Thymus (tissue), 11 donors: ENCODE measurements around the gene EVI5. TPM values are rescaled to one million over a fixed set of nuclear protein-coding genes. Genes with fewer than 3 reads are reported as not detected.
A peak's percentile ranks its signal among the peaks of the same experiment; 100 is the strongest.
"Not testable (repeated sequence)": the region's sequence is repeated elsewhere in the genome, so short reads cannot be mapped to it uniquely, and the experiment has no call there.

Experiments
- DNase-seq, 9 donors: peaks; one replicate each; pipeline ENCODE4 v3.0.0-alpha.2; 2013; ENCODE audit warnings: low spot score in 9 of 9, low read depth in 6 of 9, missing footprints in 1 of 9
- H3K27ac ChIP-seq, 2 donors: one replicate each; pipeline ENCODE4 v1.5.1; 2013; ENCODE audit warnings: control low read depth in 1 of 2, low read depth in 1 of 2, low read length in 1 of 2, mild to moderate bottlenecking in 1 of 2, moderate library complexity in 1 of 2
- H3K27me3 ChIP-seq, 2 donors: one replicate each; pipeline ENCODE4 v1.5.1; 2013; ENCODE audit warnings: low read length in 1 of 2; ENCODE audit not compliant: control insufficient read depth in 2 of 2, insufficient read depth in 1 of 2
- H3K36me3 ChIP-seq, 2 donors: one replicate each; pipeline ENCODE4 v1.5.1; 2013; ENCODE audit warnings: low read length in 1 of 2, mild to moderate bottlenecking in 1 of 2, moderate library complexity in 1 of 2; ENCODE audit not compliant: control insufficient read depth in 2 of 2, insufficient read depth in 2 of 2
- H3K4me1 ChIP-seq, 2 donors: one replicate each; pipeline ENCODE4 v1.5.1; 2013; ENCODE audit warnings: low read length in 2 of 2; ENCODE audit not compliant: control insufficient read depth in 2 of 2, insufficient read depth in 2 of 2
- H3K4me3 ChIP-seq, 2 donors: one replicate each; pipeline ENCODE4 v1.5.1; 2013; ENCODE audit warnings: low read length in 2 of 2, control low read depth in 1 of 2, mild to moderate bottlenecking in 1 of 2
- H3K9me3 ChIP-seq, 2 donors: one replicate each; pipeline ENCODE4 v1.5.1; 2013; ENCODE audit warnings: low read length in 1 of 2, mild to moderate bottlenecking in 1 of 2; ENCODE audit not compliant: control insufficient read depth in 2 of 2, insufficient read depth in 1 of 2
- WGBS: extraction: QIAGEN DNeasy Blood & Tissue Kit; methylation state at CpG from one replicate; pipeline ENCODE4 v1.1.7; 2013; 5-methylcytosine and 5-hydroxymethylcytosine counted together
- polyA plus RNA-seq: library from polyadenylated mRNA; stranded (reverse); fragments of 200-250 nt; gene quantifications from one replicate; pipeline ENCODE4 v1.2.3, GENCODE V29; 2013
- total RNA-seq: library from RNA; stranded (reverse); fragments of 120-200 nt; gene quantifications from one replicate; pipeline ENCODE4 v1.2.4, GENCODE V29; 2013
- donor health status: healthy.

Gene EVI5
- total and polyA plus RNA-seq, 2 donors, result 2.8 to 7.1 TPM

DNA sequence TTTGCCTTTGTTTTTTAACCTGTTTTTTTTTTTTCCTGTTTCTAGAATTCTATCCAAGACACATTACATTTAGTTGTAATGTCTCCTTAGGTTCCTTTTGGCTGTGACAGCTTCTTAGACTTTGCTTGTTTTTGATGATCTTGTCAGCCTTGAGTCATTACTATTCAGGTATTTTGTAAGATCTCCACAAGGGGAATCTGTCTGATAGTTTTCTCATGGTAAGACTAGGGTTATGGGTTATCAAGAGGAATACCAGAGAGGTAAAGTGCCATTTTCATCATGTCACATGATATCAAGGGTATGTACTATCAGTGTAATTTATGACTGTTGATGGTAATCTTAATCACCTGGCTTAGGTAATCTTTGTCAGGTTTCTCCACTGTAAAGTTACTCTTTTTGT, 199.1 kb downstream of the EVI5 start:
- no peaks in the 10 kb centered on the region for H3K36me3 ChIP-seq
- no peak for DNase-seq
- no peaks in the 10 kb centered on the region for H3K4me1 ChIP-seq
- H3K4me3 ChIP-seq, result no peak overlapping the region
- H3K9me3 ChIP-seq, result peaks cover 0 to 12% of the 10 kb centered on the region in 2 donors
- no peak overlapping the region for H3K27ac ChIP-seq
- no peaks in the 10 kb centered on the region for H3K27me3 ChIP-seq

DNA sequence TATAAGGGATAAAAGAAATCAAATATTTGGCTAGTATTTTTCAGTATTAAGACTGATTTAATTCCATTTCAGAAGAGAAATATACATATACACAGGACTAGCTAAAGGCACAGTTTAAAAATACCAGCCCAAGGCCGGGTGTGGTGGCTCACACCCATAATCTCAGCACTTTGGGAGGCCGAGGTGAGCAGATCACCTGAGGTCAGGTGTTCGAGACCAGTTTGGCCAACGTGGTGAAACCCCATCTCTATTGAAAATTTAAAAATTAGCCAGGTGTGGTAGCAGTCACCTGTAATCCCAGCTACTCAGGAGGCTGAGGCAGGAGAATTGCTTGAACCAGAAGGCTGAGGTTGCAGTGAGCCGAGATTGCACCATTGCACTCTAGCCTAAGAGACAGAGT, 200.1 kb downstream of the EVI5 start:
- DNase-seq, H3K4me1 ChIP-seq, H3K27me3 ChIP-seq, H3K27ac ChIP-seq, H3K4me3 ChIP-seq, H3K36me3 ChIP-seq: not testable (repeated sequence)
- H3K9me3 ChIP-seq, result peaks cover 0 to 10% of the 10 kb centered on the region in 2 donors
- 98% methylated on average over 5 of the region's 5 CpGs for WGBS

DNA sequence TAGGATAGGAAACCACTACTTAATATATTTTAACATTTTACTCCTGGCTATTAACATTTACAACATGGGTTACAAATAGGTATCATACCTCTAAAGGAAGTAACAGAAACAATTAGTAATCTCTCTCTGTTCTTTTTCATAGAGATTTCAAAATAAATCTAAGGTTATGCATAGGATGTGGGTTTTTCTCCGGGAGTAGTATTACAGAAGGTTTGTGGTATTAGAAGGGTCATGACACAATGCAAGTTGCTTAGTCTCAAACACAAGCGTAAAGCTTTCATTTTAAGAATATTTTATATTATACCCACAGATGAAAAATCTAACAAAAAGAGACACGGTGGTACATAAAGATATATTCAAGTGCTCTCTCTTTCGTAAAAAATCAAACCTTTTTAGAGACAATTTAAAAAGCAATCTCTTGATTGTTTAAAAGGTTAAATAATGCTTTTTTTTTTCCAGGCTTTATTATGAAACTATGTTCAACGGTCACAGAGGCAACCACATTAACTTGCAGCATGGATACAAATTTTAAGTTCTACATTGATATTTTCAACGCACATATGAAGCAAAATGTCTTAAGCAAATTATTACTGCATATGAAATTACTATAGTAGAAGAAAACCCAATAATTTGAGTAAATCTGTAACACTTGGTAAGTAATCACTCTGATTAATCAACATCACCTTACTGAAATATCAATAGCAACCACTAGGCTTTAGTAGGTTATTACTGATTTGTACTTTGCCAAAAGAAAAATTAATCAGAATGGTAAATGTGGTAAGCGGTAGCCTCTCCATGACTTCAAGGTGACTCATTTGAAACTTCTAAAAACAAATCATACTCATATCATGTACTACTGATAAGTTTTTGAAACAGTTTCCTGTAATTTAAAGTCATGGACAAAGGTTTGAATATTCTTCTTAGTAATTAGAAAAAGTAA, 200.8 kb downstream of the EVI5 start:
- H3K4me1 ChIP-seq, result no peaks in the 10 kb centered on the region
- DNase-seq, result peak in 5 of 9 donors; percentile 5 to 74 (median 25)
- H3K9me3 ChIP-seq, result peaks cover 0 to 3% of the 10 kb centered on the region in 2 donors
- no peak overlapping the region for H3K4me3 ChIP-seq
- H3K36me3 ChIP-seq, result no peaks in the 10 kb centered on the region
- peak overlapping the region in 1 of 2 donors; percentile 19 for H3K27ac ChIP-seq
- H3K27me3 ChIP-seq, result no peaks in the 10 kb centered on the region
- whole genome bisulfite sequencing, result 36% methylated on average over 7 of the region's 7 CpGs

DNA sequence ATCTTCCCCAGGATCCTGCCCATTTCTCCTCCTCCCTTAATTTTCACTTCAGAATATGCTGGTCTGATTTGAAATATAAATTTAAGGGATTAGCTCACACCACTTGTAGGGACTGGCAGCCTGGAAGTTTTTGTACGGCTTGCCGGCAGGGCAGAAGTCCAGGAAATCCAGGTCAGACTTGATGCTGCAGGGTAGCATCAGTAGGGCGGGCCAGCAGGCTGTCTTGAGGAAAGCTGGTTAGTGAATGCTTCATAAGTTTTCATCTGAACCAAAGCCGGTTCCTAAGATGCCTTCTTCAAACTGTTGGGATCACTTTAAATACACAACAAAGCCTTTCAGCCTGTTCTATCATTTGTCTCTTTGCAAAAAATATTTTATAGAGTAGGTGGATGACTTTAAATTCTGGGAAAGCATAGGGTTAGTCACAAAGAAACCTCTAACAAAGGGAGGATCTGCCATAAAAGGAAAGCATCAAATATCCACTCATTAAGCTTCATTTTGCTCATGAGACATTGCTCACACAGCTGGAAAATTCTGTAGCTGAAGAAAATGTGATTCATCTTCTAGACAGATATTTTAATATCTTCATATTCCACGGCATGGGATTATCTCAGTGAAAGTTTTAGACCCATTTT, 207.5 kb downstream of the EVI5 start:
- Histone ChIP-seq H3K9me3 (no peaks in the 10 kb centered on the region), H3K27me3 (no peaks in the 10 kb centered on the region), H3K27ac (no peak overlapping the region), H3K4me1 (no peaks in the 10 kb centered on the region), H3K36me3 (no peaks in the 10 kb centered on the region), H3K4me3 (no peak overlapping the region)
- 96% methylated on average over 5 of the region's 5 CpGs for whole genome bisulfite sequencing
- no peak for DNase-seq

DNA sequence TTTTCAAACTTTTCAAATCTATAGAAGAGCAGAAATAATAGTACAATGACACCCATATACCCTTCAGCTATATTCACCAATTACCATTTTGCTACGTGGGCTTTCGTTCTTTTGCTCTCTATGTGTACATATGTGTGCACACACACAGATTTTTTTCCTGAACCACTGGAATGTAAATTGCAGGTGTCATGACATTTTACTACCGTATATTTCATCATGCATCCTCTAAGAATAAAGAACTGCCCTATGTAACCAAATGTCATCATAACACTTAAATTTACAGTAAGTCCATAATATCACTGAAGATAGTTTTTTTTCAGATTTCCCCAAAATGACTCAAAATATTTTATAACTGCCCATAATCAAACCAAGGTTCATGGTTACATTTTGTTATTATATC, 209.8 kb downstream of the EVI5 start:
- H3K4me3 ChIP-seq, result no peak overlapping the region
- WGBS, result 97% methylated on average over 3 of the region's 3 CpGs
- no peaks in the 10 kb centered on the region for H3K9me3 ChIP-seq
- H3K36me3 ChIP-seq, result no peaks in the 10 kb centered on the region
- no peaks in the 10 kb centered on the region for H3K4me1 ChIP-seq
- no peaks in the 10 kb centered on the region for H3K27me3 ChIP-seq
- DNase-seq, result no peak
- no peak overlapping the region for H3K27ac ChIP-seq

DNA sequence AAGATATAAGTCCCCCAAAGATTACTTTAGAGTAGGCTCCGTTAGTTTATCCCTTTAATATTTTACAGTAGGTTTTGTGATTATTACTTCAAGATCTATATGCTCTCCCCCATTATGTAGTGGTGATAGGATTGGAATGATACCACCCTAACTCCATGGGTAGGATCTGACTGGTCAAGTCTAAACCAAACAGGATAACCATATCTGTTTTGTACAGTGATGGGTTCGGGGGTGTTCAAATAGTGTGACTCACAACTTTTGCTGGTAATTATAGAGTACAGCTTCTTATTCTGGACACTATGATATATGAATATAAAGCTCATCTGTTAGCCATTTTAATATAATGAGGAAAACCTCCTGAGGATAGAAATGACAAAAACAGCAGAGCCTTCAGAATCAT, 212.4 kb downstream of the EVI5 start:
- DNase-seq, result no peak
- Histone ChIP-seq H3K27ac (no peak overlapping the region), H3K36me3 (no peaks in the 10 kb centered on the region), H3K9me3 (no peaks in the 10 kb centered on the region), H3K4me3 (no peak overlapping the region), H3K4me1 (no peaks in the 10 kb centered on the region), H3K27me3 (no peaks in the 10 kb centered on the region)
- 49% methylated on average over 2 of the region's 2 CpGs for WGBS

DNA sequence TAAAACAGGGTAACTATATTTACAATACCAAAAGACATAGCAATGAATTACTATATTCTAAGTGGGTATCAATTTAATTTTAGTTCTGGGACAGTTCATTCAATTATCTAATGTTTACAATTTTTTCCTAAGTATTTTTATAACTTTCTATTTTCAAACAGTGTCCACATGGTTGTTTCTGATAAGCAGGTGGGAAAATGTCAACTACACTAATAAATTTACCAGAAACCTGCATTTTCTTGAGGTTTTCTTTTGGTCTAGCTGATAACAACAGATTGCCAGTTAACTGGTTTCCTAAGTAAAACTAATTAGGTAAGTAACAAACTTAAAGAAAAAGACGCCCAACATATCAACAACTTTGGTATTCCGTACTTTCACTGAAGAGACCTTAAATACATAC, 213.3 kb downstream of the EVI5 start:
- no peak overlapping the region for H3K4me3 ChIP-seq
- H3K36me3 ChIP-seq, result no peaks in the 10 kb centered on the region
- H3K4me1 ChIP-seq, result no peaks in the 10 kb centered on the region
- H3K27ac ChIP-seq, result no peak overlapping the region
- 97% methylated on average over 2 of the region's 2 CpGs for WGBS
- H3K9me3 ChIP-seq, result no peaks in the 10 kb centered on the region
- H3K27me3 ChIP-seq, result no peaks in the 10 kb centered on the region
- DNase-seq, result no peak

DNA sequence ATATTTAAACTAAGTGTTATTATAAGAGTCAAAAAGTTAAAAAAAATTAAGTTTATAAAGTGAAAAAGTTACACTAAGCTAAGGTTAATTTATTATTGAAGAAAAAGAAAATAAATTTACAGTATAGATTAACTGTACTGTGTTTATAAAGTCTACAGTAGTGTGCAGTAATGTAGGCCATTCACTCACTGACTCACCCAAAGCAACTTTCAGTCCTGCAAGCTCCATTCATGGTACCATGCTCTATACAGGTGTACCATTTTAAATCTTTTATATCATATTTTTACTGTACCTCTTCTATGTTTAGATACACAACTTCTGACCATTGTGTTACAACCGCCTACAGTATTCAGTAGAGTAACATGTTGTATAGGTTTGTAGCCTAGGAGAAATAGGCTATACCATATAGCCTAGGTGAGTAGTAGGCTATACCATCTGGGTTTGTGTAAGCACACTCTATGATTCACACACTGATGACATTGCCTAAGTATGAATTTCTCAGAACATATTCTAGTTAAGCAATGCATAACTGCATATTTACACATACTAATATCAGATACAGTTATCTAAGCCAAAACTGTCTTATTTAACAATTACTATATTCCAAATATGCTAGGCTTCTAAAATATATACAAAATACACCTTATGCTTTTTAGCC, 217.6 kb downstream of the EVI5 start:
- Histone ChIP-seq H3K27me3 (no peaks in the 10 kb centered on the region), H3K4me1 (no peaks in the 10 kb centered on the region), H3K27ac (no peak overlapping the region), H3K9me3 (no peaks in the 10 kb centered on the region), H3K4me3 (no peak overlapping the region), H3K36me3 (no peaks in the 10 kb centered on the region)
- WGBS, result 100% methylated on average over 1 of the region's 1 CpG
- DNase-seq, result no peak
